Measurements from ENCODE around the gene KCNIP1. TPM values are rescaled to one million over a fixed set of nuclear protein-coding genes. Genes with fewer than 3 reads are reported as not detected.

The KCNIP1 gene
- total and polyA plus RNA-seq, 10 of the 15 experiments (the other 5 are each of a cell fraction or from before 2014, with no cell fraction given) = not detected

DNA sequence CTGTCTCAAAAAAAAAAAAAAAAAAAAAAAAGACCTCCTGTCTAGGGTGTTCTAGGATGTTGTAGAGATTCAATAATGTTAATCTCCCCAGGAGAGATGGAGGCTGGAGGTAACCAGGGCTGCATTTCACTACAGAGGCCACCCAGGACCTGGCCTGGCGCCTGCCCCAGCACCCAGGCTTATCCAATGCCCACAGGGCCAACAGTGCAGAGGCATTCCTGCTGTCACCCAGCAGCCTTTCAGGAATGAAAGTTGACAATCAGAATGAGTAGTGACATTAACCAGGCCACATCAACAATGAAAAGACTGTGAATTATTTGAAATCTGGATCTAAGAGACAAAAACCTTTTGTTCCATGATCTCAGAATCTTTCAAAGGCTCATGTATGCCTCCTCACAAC lies 243.5 kb downstream of the KCNIP1 start (continued):
- TF ChIP-seq, protein P1, sequence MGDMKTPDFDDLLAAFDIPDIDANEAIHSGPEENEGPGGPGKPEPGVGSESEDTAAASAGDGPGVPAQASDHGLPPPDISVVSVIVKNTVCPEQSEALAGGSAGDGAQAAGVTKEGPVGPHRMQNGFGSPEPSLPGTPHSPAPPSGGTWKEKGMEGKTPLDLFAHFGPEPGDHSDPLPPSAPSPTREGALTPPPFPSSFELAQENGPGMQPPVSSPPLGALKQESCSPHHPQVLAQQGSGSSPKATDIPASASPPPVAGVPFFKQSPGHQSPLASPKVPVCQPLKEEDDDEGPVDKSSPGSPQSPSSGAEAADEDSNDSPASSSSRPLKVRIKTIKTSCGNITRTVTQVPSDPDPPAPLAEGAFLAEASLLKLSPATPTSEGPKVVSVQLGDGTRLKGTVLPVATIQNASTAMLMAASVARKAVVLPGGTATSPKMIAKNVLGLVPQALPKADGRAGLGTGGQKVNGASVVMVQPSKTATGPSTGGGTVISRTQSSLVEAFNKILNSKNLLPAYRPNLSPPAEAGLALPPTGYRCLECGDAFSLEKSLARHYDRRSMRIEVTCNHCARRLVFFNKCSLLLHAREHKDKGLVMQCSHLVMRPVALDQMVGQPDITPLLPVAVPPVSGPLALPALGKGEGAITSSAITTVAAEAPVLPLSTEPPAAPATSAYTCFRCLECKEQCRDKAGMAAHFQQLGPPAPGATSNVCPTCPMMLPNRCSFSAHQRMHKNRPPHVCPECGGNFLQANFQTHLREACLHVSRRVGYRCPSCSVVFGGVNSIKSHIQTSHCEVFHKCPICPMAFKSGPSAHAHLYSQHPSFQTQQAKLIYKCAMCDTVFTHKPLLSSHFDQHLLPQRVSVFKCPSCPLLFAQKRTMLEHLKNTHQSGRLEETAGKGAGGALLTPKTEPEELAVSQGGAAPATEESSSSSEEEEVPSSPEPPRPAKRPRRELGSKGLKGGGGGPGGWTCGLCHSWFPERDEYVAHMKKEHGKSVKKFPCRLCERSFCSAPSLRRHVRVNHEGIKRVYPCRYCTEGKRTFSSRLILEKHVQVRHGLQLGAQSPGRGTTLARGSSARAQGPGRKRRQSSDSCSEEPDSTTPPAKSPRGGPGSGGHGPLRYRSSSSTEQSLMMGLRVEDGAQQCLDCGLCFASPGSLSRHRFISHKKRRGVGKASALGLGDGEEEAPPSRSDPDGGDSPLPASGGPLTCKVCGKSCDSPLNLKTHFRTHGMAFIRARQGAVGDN (IDR thresholded peaks at IDR 0.05) = no peak
- TF ChIP-seq YY1 (IDR thresholded peaks at IDR 0.05; ENCODE audit: low read depth, low read length) (no peak), MEF2B (IDR thresholded peaks at IDR 0.05; ENCODE audit: partially characterized antibody, poor library complexity, severe bottlenecking) (no peak)

DNA sequence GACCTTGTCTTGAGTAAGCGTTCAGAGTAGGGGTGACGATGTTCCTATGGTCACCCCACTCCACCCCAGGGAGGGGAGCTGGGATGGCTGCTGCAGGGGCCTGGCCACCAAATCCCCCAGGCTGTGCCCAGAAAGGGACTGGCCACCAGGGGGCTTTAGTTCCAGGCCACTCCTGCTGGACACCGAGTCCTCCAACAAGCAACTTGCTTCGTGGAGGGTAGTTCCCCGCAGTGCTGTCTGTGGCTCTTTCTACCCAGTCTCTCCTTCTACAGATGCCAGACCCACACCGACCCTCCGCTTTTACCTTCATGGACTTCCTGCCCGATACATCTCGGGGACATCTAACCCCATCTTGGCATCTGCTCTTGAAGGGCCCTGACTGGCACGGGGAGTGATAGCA lies 244.0 kb downstream of the KCNIP1 start:
- no peak overlapping the region for H3K27ac ChIP-seq (ENCODE audit: control insufficient read depth, insufficient read depth)
- ATAC-seq = no peak; the same call in 2 of the 3 replicates
- ChIA-PET SMC1A (ENCODE audit: uncharacterized antibody, unreplicated experiment) (interaction anchor here (1.2 to 1.6 kb wide), 2 partner anchors 41 to 44 kb away, joined by 4 to 5 read pairs; no protein-coding TSS in a partner anchor), POLR2A (no interaction called here), RAD21 (ENCODE audit: unreplicated experiment) (no interaction called here), CTCF (interaction anchor here (2.1 kb wide), 1 partner anchor 44 kb away, joined by 20 read pairs; no protein-coding TSS in a partner anchor)
- no peak overlapping the region for H2AFZ ChIP-seq (ENCODE audit: control insufficient read depth, low read depth, low read length)
- FAIRE-seq = no peak
- DNase-seq (ENCODE audit: low read depth, low spot score) = no peak
- WGBS (ENCODE audit: insufficient coverage, insufficient replicate concordance, low lambda C conversion rate, missing lambda C conversion rate) = 46% methylated on average over 10 of the region's 10 CpGs
- intact Hi-C loops (cut with micrococcal nuclease; ENCODE audit: unreplicated experiment) (loop anchor here (2.0 to 10.0 kb wide), 2 partner anchors 149 to 457 kb away; no protein-coding TSS in a partner anchor), in situ Hi-C loops (cut with MboI) (loop anchor here (5.0 kb wide), 1 partner anchor 594 kb away; no protein-coding TSS in a partner anchor)
- H3K79me2 ChIP-seq (ENCODE audit: control insufficient read depth, insufficient read depth, low read length) = no peaks in the 10 kb centered on the region
- no peak overlapping the region for H3K4me2 ChIP-seq (ENCODE audit: control insufficient read depth, insufficient read depth)
- H3K4me1 ChIP-seq (ENCODE audit: control insufficient read depth, insufficient read depth, low read length) = no peaks in the 10 kb centered on the region
- no peak for TF ChIP-seq SUZ12 (IDR thresholded peaks at IDR 0.05; ENCODE audit: unreplicated experiment)
- TF ChIP-seq, protein P2, sequence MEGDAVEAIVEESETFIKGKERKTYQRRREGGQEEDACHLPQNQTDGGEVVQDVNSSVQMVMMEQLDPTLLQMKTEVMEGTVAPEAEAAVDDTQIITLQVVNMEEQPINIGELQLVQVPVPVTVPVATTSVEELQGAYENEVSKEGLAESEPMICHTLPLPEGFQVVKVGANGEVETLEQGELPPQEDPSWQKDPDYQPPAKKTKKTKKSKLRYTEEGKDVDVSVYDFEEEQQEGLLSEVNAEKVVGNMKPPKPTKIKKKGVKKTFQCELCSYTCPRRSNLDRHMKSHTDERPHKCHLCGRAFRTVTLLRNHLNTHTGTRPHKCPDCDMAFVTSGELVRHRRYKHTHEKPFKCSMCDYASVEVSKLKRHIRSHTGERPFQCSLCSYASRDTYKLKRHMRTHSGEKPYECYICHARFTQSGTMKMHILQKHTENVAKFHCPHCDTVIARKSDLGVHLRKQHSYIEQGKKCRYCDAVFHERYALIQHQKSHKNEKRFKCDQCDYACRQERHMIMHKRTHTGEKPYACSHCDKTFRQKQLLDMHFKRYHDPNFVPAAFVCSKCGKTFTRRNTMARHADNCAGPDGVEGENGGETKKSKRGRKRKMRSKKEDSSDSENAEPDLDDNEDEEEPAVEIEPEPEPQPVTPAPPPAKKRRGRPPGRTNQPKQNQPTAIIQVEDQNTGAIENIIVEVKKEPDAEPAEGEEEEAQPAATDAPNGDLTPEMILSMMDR (IDR thresholded peaks at IDR 0.05 in 2 of 3, conservative IDR thresholded peaks at IDR 0.05 in 1 of 3; ENCODE audit: control insufficient read depth in 2 of 3, extremely low read depth in 1 of 3, insufficient read depth in 1 of 3, low read depth in 3 of 3, low read length in 3 of 3) = peak in 2 of 3 experiments; percentile 9 to 23; a peak in 1 of 6 replicates
- no peaks in the 10 kb centered on the region for H3K9me3 ChIP-seq (replicated peaks; ENCODE audit: control insufficient read depth, insufficient read depth, low read length)
- no TSS peak for BruUV-seq (replicated peaks)
- H3K9ac ChIP-seq (ENCODE audit: control insufficient read depth, insufficient read depth, low read length) = no peak overlapping the region
- H4K20me1 ChIP-seq (ENCODE audit: control insufficient read depth, insufficient read depth) = no peaks in the 10 kb centered on the region
- no peaks in the 10 kb centered on the region for H3K36me3 ChIP-seq (ENCODE audit: control insufficient read depth in 2 of 2, insufficient read depth in 2 of 2, low read length in 1 of 2)
- H3K4me3 ChIP-seq = no peak overlapping the region
- H3K27me3 ChIP-seq (replicated peaks in 1 of 2; ENCODE audit: control insufficient read depth in 2 of 2, insufficient read depth in 2 of 2, low read length in 1 of 2) = peaks cover 2 to 13% of the 10 kb centered on the region in 2 experiments; a peak in 3 of 4 replicates

Data from GM12878 (cell line).